BLaER1 treated with 17β-estradiol and CSF1 and Interleukin-3, amounts not matched to agents 10 nM and 100 nM (cell line): ENCODE data around the gene CYFIP1.

Experiments
- H3K27ac ChIP-seq, 11 experiments: shearing (Covaris generic); formaldehyde crosslinking; 2 replicates each; pipeline ENCODE4 v1.8.1; 2022
- H3K27me3 ChIP-seq, 11 experiments: shearing (Covaris generic); formaldehyde crosslinking; 2 replicates each; pipeline ENCODE4 v1.8.1; 2022
- H3K36me3 ChIP-seq, 11 experiments: shearing (Covaris generic); formaldehyde crosslinking; 2 replicates each; pipeline ENCODE4 v1.8.1; 2022
- H3K4me1 ChIP-seq, 10 experiments: shearing (Covaris generic); formaldehyde crosslinking; 2 replicates each; pipeline ENCODE4 v1.8.1; 2022
- H3K4me2 ChIP-seq, 11 experiments: shearing (Covaris generic); formaldehyde crosslinking; 2 replicates each; pipeline ENCODE4 v1.8.1; 2022
- H3K4me3 ChIP-seq, 10 experiments: shearing (Covaris generic); formaldehyde crosslinking; 2 replicates each; pipeline ENCODE4 v1.8.1; 2022
- H3K9ac ChIP-seq, 11 experiments: shearing (Covaris generic); formaldehyde crosslinking; 2 replicates each; pipeline ENCODE4 v1.8.1; 2022
- H3K9me3 ChIP-seq, 11 experiments: shearing (Covaris generic); formaldehyde crosslinking; replicated peaks in 1 of 11; 2 replicates each; pipeline ENCODE4 v1.8.1; 2022
- H4K20me1 ChIP-seq, 11 experiments: shearing (Covaris generic); formaldehyde crosslinking; 2 replicates each; pipeline ENCODE4 v1.8.1; 2022
- Cebpa-rat ChIP-seq, 11 experiments: shearing (Covaris generic); IDR thresholded peaks; 2 replicates each; pipeline ENCODE4 v1.8.1; 2022

The CYFIP1 gene

GRCh38 chr15:22881739-22882440 is 98.3 kb downstream of the CYFIP1 start:
- Histone ChIP-seq H3K9me3 (peaks cover 5 to 16% (median 13%) of the 10 kb centered on the region in 11 experiments; a peak in 19 of 22 replicates), H4K20me1 (peaks cover 0 to 58% (median 4%) of the 10 kb centered on the region in 11 experiments; a peak in 9 of 22 replicates), H3K27ac (no peak overlapping the region), H3K4me2 (no peak overlapping the region), H3K27me3 (no peaks in the 10 kb centered on the region), H3K9ac (no peak overlapping the region), H3K36me3 (peaks cover 69 to 94% (median 86%) of the 10 kb centered on the region in 11 experiments), H3K4me3 (no peak overlapping the region), H3K4me1 (no peaks in the 10 kb centered on the region)
- no peak for TF ChIP-seq Cebpa-rat (IDR thresholded peaks at IDR 0.05)

- no peak for TF ChIP-seq Cebpa-rat (IDR thresholded peaks at IDR 0.05)
- peaks cover 5 to 18% (median 15%) of the 10 kb centered on the region in 11 experiments; a peak in 19 of 22 replicates for H3K9me3 ChIP-seq
- no peak overlapping the region for H3K9ac ChIP-seq
- H3K36me3 ChIP-seq, result peaks cover 77 to 94% (median 86%) of the 10 kb centered on the region in 11 experiments
- no peak overlapping the region for H3K4me3 ChIP-seq
- no peak overlapping the region for H3K4me2 ChIP-seq
- H3K27me3 ChIP-seq, result no peaks in the 10 kb centered on the region
- peaks cover 0 to 59% (median 4%) of the 10 kb centered on the region in 11 experiments; a peak in 9 of 22 replicates for H4K20me1 ChIP-seq
- H3K4me1 ChIP-seq, result no peaks in the 10 kb centered on the region
- H3K27ac ChIP-seq, result no peak overlapping the region
These were observed 99.0 kb downstream of the CYFIP1 start for GRCh38 chr15:22880981-22881738.

DNA sequence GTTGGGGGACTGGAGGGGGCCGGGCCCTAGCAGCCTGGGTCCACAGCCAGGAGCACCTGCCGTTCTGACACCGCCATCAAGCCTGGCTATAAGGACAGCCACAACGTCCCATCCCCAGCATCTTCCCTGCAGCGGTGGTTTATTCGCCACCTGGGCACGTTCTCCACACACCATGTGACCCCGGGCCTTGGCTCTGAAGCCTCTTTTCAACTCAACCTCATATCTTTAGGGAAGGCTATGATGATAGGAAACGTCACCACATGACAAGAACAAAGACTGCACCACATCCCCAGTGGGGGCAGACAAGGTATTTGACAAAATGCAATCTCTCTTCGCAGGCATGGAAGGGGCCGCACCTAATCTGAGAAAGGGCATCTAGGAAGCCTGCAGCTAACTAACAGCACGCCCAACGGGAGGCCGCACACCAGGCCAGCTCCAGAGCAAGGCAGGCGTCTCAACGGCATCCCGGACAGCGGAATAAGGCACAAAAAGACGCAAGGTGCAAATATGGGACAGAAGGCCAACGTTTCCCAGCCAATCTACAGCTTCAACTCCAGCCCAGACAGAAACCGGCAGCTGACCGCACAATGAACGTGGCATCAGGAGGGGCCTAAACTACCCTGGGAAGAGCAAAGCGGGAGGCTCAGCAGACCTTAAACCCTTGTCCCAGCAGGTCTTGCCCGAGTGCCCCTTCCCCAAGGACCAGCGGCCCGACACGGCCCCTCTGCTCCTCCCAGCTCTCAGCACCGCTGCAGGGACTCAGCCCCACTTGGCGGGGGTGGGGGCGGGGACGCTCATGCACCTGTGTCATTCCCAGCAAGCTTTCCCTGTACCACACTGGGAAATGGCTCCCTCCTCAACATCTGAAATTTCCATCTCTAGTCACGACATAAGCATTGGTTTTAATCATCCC is 99.8 kb downstream of the CYFIP1 start:
- no peaks in the 10 kb centered on the region for H3K4me1 ChIP-seq
- H3K4me3 ChIP-seq, result no peak overlapping the region
- H4K20me1 ChIP-seq, result peaks cover 0 to 65% (median 4%) of the 10 kb centered on the region in 11 experiments; a peak in 9 of 22 replicates
- no peak for TF ChIP-seq Cebpa-rat (IDR thresholded peaks at IDR 0.05)
- no peaks in the 10 kb centered on the region for H3K27me3 ChIP-seq
- H3K4me2 ChIP-seq, result no peak overlapping the region
- H3K9ac ChIP-seq, result no peak overlapping the region
- peaks cover 5 to 18% (median 15%) of the 10 kb centered on the region in 11 experiments; a peak in 19 of 22 replicates for H3K9me3 ChIP-seq
- H3K36me3 ChIP-seq, result peaks cover 79 to 94% (median 87%) of the 10 kb centered on the region in 11 experiments
- H3K27ac ChIP-seq, result no peak overlapping the region

DNA sequence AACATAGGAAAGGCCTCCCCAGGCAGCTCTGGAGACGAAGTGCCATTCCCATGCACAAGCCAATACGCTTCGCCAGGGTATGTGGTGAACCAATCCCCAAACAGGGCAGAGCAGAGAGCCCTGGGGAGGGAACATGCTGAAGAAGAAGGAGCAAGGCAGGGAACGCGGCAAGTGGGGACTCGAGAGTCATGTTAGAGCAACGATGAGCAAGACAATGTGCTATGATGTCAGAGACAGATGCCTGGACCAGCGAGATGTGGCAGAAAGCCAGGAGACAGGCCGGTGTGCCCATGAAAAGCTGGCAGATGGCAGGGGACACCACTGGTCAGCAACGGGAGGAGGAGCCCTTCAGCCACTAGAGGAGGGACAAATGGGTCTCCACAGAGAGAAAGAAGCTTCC is 102.1 kb downstream of the CYFIP1 start:
- Histone ChIP-seq H4K20me1 (peaks cover 0 to 82% (median 5%) of the 10 kb centered on the region in 11 experiments; a peak in 9 of 22 replicates), H3K27ac (no peak overlapping the region), H3K4me3 (no peak overlapping the region), H3K36me3 (peaks cover 93 to 98% (median 96%) of the 10 kb centered on the region in 11 experiments), H3K4me2 (no peak overlapping the region), H3K9ac (no peak overlapping the region), H3K27me3 (no peaks in the 10 kb centered on the region), H3K4me1 (peaks cover 0 to 20% (median 13%) of the 10 kb centered on the region in 10 experiments; a peak in 16 of 20 replicates), H3K9me3 (peaks cover 5 to 18% (median 15%) of the 10 kb centered on the region in 11 experiments; a peak in 19 of 22 replicates)
- no peak for TF ChIP-seq Cebpa-rat (IDR thresholded peaks at IDR 0.05)

GRCh38 chr15:22877607-22878006 is 102.6 kb downstream of the CYFIP1 start:
- Histone ChIP-seq H3K9me3 (peaks cover 5 to 18% (median 15%) of the 10 kb centered on the region in 11 experiments; a peak in 19 of 22 replicates), H3K36me3 (peaks cover 90 to 98% (median 95%) of the 10 kb centered on the region in 11 experiments), H3K9ac (no peak overlapping the region), H3K4me3 (no peak overlapping the region), H3K27me3 (no peaks in the 10 kb centered on the region), H3K27ac (no peak overlapping the region), H4K20me1 (peaks cover 0 to 87% (median 5%) of the 10 kb centered on the region in 11 experiments; a peak in 9 of 22 replicates), H3K4me1 (peaks cover 0 to 25% (median 18%) of the 10 kb centered on the region in 10 experiments; a peak in 16 of 20 replicates), H3K4me2 (no peak overlapping the region)
- TF ChIP-seq Cebpa-rat (IDR thresholded peaks at IDR 0.05), result no peak

- H3K4me3 ChIP-seq, result no peak overlapping the region
- H3K9me3 ChIP-seq, result peaks cover 5 to 18% (median 15%) of the 10 kb centered on the region in 11 experiments; a peak in 19 of 22 replicates
- no peak overlapping the region for H3K4me2 ChIP-seq
- no peak overlapping the region for H3K9ac ChIP-seq
- H3K27me3 ChIP-seq, result no peaks in the 10 kb centered on the region
- H4K20me1 ChIP-seq, result peaks cover 0 to 91% (median 5%) of the 10 kb centered on the region in 11 experiments; a peak in 9 of 22 replicates
- peaks cover 86 to 98% (median 95%) of the 10 kb centered on the region in 11 experiments for H3K36me3 ChIP-seq
- H3K27ac ChIP-seq, result no peak overlapping the region
- peaks cover 0 to 30% (median 20%) of the 10 kb centered on the region in 10 experiments; a peak in 16 of 20 replicates for H3K4me1 ChIP-seq
- TF ChIP-seq Cebpa-rat (IDR thresholded peaks at IDR 0.05), result no peak
These were observed 103.1 kb downstream of the CYFIP1 start for GRCh38 chr15:22877117-22877516.

DNA sequence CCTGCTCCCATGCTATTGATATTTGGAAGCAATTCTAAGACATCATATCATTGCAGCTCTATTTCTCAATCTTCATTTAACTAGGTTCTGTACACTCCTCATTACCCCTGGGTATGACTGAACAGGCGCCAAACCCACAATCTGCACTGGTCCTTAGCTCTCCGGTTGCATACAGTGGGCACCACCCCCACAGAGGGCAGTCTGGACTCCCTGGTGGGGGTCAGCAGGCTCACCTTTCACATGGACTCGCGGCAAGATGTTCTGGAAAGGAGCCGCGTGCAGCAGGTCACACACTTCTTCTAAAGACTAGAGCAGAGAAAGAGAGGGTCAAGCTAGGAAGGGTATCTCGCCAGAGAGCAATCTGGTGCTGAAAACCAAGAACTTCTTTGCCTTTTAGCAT is 105.2 kb downstream of the CYFIP1 start:
- Histone ChIP-seq H3K27me3 (no peaks in the 10 kb centered on the region), H3K9me3 (peaks cover 5 to 18% (median 15%) of the 10 kb centered on the region in 11 experiments; a peak in 19 of 22 replicates), H3K36me3 (peaks cover 85 to 98% (median 95%) of the 10 kb centered on the region in 11 experiments), H3K4me1 (peaks cover 0 to 40% (median 26%) of the 10 kb centered on the region in 10 experiments; a peak in 16 of 20 replicates), H3K4me2 (no peak overlapping the region), H3K4me3 (no peak overlapping the region), H3K9ac (no peak overlapping the region), H4K20me1 (peaks cover 0 to 88% (median 6%) of the 10 kb centered on the region in 11 experiments; a peak in 11 of 22 replicates), H3K27ac (no peak overlapping the region)
- no peak for TF ChIP-seq Cebpa-rat (IDR thresholded peaks at IDR 0.05)

- peaks cover 0 to 40% (median 26%) of the 10 kb centered on the region in 10 experiments; a peak in 16 of 20 replicates for H3K4me1 ChIP-seq
- peak overlapping the region in 7 of 11 experiments; percentile 66 to 81 (median 73); a peak in 9 of 22 replicates for H3K4me2 ChIP-seq
- H3K4me3 ChIP-seq, result no peak overlapping the region
- peaks cover 87 to 100% (median 98%) of the 10 kb centered on the region in 11 experiments for H3K36me3 ChIP-seq
- no peak for TF ChIP-seq Cebpa-rat (IDR thresholded peaks at IDR 0.05)
- H3K9ac ChIP-seq, result no peak overlapping the region
- no peaks in the 10 kb centered on the region for H3K27me3 ChIP-seq
- peaks cover 0 to 92% (median 7%) of the 10 kb centered on the region in 11 experiments; a peak in 14 of 22 replicates for H4K20me1 ChIP-seq
- H3K27ac ChIP-seq, result peak overlapping the region in 4 of 11 experiments; percentile 56 to 65 (median 60); a peak in 4 of 22 replicates
- peaks cover 5 to 18% (median 15%) of the 10 kb centered on the region in 11 experiments; a peak in 19 of 22 replicates for H3K9me3 ChIP-seq
These were observed 105.9 kb downstream of the CYFIP1 start for GRCh38 chr15:22874256-22874655.
